ENCODE data around the gene SPEM2. TPM values are rescaled to one million over a fixed set of nuclear protein-coding genes. Genes with fewer than 3 reads are reported as not detected.
"Not testable (repeated sequence)": the region's sequence is repeated elsewhere in the genome, so short reads cannot be mapped to it uniquely, and the experiment has no call there.

SPEM2 gene
- total RNA-seq, 1 donor from 2014 or later: not detected

GRCh38 chr17:7471729-7472128 is 46.3 kb downstream of the SPEM2 start:
- H3K36me3 ChIP-seq (ENCODE audit: control insufficient read depth, insufficient read depth, low read length): peaks cover 6% of the 10 kb centered on the region
- H3K4me3 ChIP-seq (ENCODE audit: low read depth, low read length): no peak overlapping the region
- no peaks in the 10 kb centered on the region for H3K27me3 ChIP-seq (ENCODE audit: control insufficient read depth, insufficient read depth, low read length)
- TF ChIP-seq, protein P1, sequence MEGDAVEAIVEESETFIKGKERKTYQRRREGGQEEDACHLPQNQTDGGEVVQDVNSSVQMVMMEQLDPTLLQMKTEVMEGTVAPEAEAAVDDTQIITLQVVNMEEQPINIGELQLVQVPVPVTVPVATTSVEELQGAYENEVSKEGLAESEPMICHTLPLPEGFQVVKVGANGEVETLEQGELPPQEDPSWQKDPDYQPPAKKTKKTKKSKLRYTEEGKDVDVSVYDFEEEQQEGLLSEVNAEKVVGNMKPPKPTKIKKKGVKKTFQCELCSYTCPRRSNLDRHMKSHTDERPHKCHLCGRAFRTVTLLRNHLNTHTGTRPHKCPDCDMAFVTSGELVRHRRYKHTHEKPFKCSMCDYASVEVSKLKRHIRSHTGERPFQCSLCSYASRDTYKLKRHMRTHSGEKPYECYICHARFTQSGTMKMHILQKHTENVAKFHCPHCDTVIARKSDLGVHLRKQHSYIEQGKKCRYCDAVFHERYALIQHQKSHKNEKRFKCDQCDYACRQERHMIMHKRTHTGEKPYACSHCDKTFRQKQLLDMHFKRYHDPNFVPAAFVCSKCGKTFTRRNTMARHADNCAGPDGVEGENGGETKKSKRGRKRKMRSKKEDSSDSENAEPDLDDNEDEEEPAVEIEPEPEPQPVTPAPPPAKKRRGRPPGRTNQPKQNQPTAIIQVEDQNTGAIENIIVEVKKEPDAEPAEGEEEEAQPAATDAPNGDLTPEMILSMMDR (IDR thresholded peaks at IDR 0.05; ENCODE audit: insufficient read depth, low read length, severe bottlenecking): no peak
- peak; percentile 50 for FAIRE-seq
- DNase-seq (ENCODE audit: low read depth): no peak

- not testable (repeated sequence) for FAIRE-seq; H3K36me3 ChIP-seq (ENCODE audit: control insufficient read depth, insufficient read depth, low read length); H3K4me3 ChIP-seq (ENCODE audit: low read depth, low read length); DNase-seq (ENCODE audit: low read depth); H3K27me3 ChIP-seq (ENCODE audit: control insufficient read depth, insufficient read depth, low read length)
Observed at GRCh38 chr17:7474767-7475166, 49.4 kb downstream of the SPEM2 start.

DNA sequence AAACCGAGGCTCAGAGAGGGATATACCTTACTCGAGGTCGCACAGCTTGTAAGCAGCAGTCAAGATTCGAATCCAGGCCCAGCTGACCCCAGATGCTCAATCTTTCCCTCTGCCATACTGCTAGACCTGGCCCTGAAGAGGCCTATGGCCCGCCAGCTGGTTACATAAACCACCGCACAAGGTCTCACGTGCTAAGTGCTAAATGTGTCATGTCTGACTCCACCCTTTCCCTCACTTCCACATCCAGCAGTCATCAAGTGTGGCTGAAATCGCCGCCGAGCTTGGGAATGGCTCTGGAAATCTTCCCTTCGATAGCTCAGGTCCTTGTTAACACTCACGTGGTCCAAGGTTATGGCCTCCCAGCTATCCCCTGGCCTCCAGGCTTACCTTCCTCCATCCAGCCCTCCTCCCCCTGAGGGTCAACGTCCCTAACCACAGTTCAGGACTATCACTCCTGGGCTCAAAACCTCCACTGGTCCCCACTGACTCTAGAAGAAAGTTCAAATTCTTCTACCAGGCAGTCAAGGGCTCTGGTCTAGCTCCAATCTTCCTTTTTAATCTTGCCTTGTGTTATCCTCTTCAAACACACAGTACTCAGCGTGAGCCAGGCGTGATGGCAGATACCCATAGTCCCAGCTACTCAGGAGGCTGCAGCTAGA is 50.5 kb downstream of the SPEM2 start:
- Histone ChIP-seq H3K4me3 (ENCODE audit: low read depth, low read length) (no peak overlapping the region), H3K36me3 (ENCODE audit: control insufficient read depth, insufficient read depth, low read length) (peaks cover 1% of the 10 kb centered on the region), H3K27me3 (ENCODE audit: control insufficient read depth, insufficient read depth, low read length) (no peaks in the 10 kb centered on the region)
- FAIRE-seq: no peak
- TF ChIP-seq, protein P1 (IDR thresholded peaks at IDR 0.05; ENCODE audit: insufficient read depth, low read length, severe bottlenecking): no peak
- peak; percentile 57 for DNase-seq (ENCODE audit: low read depth)

- peak; percentile 76 for FAIRE-seq
- Histone ChIP-seq H3K4me3 (ENCODE audit: low read depth, low read length) (no peak overlapping the region), H3K27me3 (ENCODE audit: control insufficient read depth, insufficient read depth, low read length) (no peaks in the 10 kb centered on the region), H3K36me3 (ENCODE audit: control insufficient read depth, insufficient read depth, low read length) (peaks cover under 1% of the 10 kb centered on the region)
- peak; percentile 98 for DNase-seq (ENCODE audit: low read depth)
- TF ChIP-seq, protein P1 (IDR thresholded peaks at IDR 0.05; ENCODE audit: insufficient read depth, low read length, severe bottlenecking): no peak
Observed at GRCh38 chr17:7476494-7476893, 51.1 kb downstream of the SPEM2 start.

DNA sequence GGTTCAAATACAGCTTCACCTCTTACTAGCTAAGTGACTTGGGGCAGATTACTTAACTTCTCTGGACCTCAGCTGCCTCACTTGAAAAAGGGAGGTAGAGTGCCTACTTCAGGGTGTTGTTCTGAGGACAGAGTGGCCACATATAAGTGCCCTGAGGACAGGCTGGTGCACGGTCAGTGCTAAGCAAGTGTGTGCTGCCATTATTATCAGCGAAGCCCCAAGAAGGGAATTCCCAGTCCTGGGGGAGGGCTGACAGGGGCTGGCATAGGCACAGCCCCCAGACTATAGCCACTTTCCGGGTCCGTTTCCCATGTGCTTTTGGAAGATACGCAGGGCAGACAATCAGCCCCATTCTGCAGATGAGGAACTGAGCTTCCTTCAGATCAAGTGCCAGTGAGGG is 51.5 kb downstream of the SPEM2 start:
- no peak for FAIRE-seq
- Histone ChIP-seq H3K4me3 (ENCODE audit: low read depth, low read length) (no peak overlapping the region), H3K27me3 (ENCODE audit: control insufficient read depth, insufficient read depth, low read length) (no peaks in the 10 kb centered on the region), H3K36me3 (ENCODE audit: control insufficient read depth, insufficient read depth, low read length) (no peaks in the 10 kb centered on the region)
- TF ChIP-seq, protein P1 (IDR thresholded peaks at IDR 0.05; ENCODE audit: insufficient read depth, low read length, severe bottlenecking): no peak
- DNase-seq (ENCODE audit: low read depth): no peak

Other genes with a start within 250 kb of the SPEM2 start
- under 0.01 and 0.38 TPM in 2 replicates for gene ASGR1, start 246.2 kb upstream of the SPEM2 start, total RNA-seq
- 1.8 and 1.9 TPM in 2 replicates for gene DLG4, start 205.8 kb upstream of the SPEM2 start, total RNA-seq
- 216 and 277 TPM in 2 replicates for gene ACADVL, start 205.7 kb upstream of the SPEM2 start, total RNA-seq
- gene DVL2, start 191.1 kb upstream of the SPEM2 start, total RNA-seq: 52.1 and 55.3 TPM in 2 replicates
- gene PHF23, start 186.2 kb upstream of the SPEM2 start, total RNA-seq: 27.4 and 34.9 TPM in 2 replicates
- gene GABARAP, start 183.2 kb upstream of the SPEM2 start, total RNA-seq: 50.8 and 64.3 TPM in 2 replicates
- 17.6 and 25.3 TPM in 2 replicates for gene CTDNEP1, start 173.9 kb upstream of the SPEM2 start, total RNA-seq
- 16.5 and 20.0 TPM in 2 replicates for gene ELP5, start 173.4 kb upstream of the SPEM2 start, total RNA-seq
- gene CLDN7, start 163.1 kb upstream of the SPEM2 start, total RNA-seq: 546 and 850 TPM in 2 replicates
- gene SLC2A4, start 143.9 kb upstream of the SPEM2 start, total RNA-seq: under 0.01 and 0.13 TPM in 2 replicates
- gene YBX2, start 131.0 kb upstream of the SPEM2 start, total RNA-seq: 0.26 and 1.0 TPM in 2 replicates
- 653 and 709 TPM in 2 replicates for gene EIF5A, start 118.0 kb upstream of the SPEM2 start, total RNA-seq
- 22.4 and 35.7 TPM in 2 replicates for gene GPS2, start 110.3 kb upstream of the SPEM2 start, total RNA-seq
- 14.7 and 17.7 TPM in 2 replicates for gene NEURL4, start 96.3 kb upstream of the SPEM2 start, total RNA-seq
- 0.26 and 4.2 TPM in 2 replicates for gene ACAP1, start 89.1 kb upstream of the SPEM2 start, total RNA-seq
- gene KCTD11, start 73.5 kb upstream of the SPEM2 start, total RNA-seq: 24.2 and 26.6 TPM in 2 replicates
- gene TMEM95, start 70.5 kb upstream of the SPEM2 start, total RNA-seq: not detected in 2 replicates
- 7.4 and 11.8 TPM in 2 replicates for gene TNK1, start 44.5 kb upstream of the SPEM2 start, total RNA-seq
- gene PLSCR3, start 31.1 kb upstream of the SPEM2 start, total RNA-seq: 9.0 and 13.2 TPM in 2 replicates
- 40.3 and 67.7 TPM in 2 replicates for gene TMEM256, start 21.5 kb upstream of the SPEM2 start, total RNA-seq
- 0.79 and 1.2 TPM in 2 replicates for gene NLGN2, start 17.8 kb upstream of the SPEM2 start, total RNA-seq
- gene SPEM1, start 5.3 kb upstream of the SPEM2 start, total RNA-seq: 0.13 TPM in 1 of 2 replicates, not detected in the other
- gene SPEM3, start 3.2 kb downstream of the SPEM2 start, total RNA-seq: not detected in 2 replicates
- gene TMEM102, start 9.8 kb downstream of the SPEM2 start, total RNA-seq: 7.3 and 12.6 TPM in 2 replicates
- gene FGF11, start 13.9 kb downstream of the SPEM2 start, total RNA-seq: 12.4 and 28.3 TPM in 2 replicates
- gene CHRNB1, start 19.4 kb downstream of the SPEM2 start, total RNA-seq: 9.7 and 16.8 TPM in 2 replicates
- gene ZBTB4, start 54.0 kb downstream of the SPEM2 start, total RNA-seq: 8.7 and 9.2 TPM in 2 replicates
- gene SLC35G6, start 55.8 kb downstream of the SPEM2 start, total RNA-seq: not detected in 2 replicates
- gene POLR2A, start 58.8 kb downstream of the SPEM2 start, total RNA-seq: 38.4 and 79.6 TPM in 2 replicates
- 0.53 and 1.0 TPM in 2 replicates for gene TNFSF12, start 123.4 kb downstream of the SPEM2 start, total RNA-seq
- 2.6 and 3.7 TPM in 2 replicates for gene TNFSF13, start 133.1 kb downstream of the SPEM2 start, total RNA-seq
- gene SENP3, start 136.3 kb downstream of the SPEM2 start, total RNA-seq: 94.7 and 129 TPM in 2 replicates
- gene CD68, start 154.0 kb downstream of the SPEM2 start, total RNA-seq: 11.3 and 16.4 TPM in 2 replicates
- gene MPDU1, start 158.2 kb downstream of the SPEM2 start, total RNA-seq: 54.7 and 56.3 TPM in 2 replicates
- 23.4 and 41.7 TPM in 2 replicates for gene SOX15, start 164.5 kb downstream of the SPEM2 start, total RNA-seq
- 42.1 and 43.2 TPM in 2 replicates for gene FXR2, start 189.3 kb downstream of the SPEM2 start, total RNA-seq
- 23.9 and 38.7 TPM in 2 replicates for gene SAT2, start 202.2 kb downstream of the SPEM2 start, total RNA-seq
- 0.38 TPM in 1 of 2 replicates, not detected in the other for gene SHBG, start 204.5 kb downstream of the SPEM2 start, total RNA-seq
- not detected in 2 replicates for gene ATP1B2, start 225.3 kb downstream of the SPEM2 start, total RNA-seq

Measured in bronchial epithelial cell (primary cell).